ENCODE data around the gene ADGRA3.

The ADGRA3 gene

GRCh38 chr4:22553560-22553959 is 37.7 kb upstream of the ADGRA3 start:
- POLR2A ChIA-PET = no interaction called here
- no peaks in the 10 kb centered on the region for H3K9me3 ChIP-seq (ENCODE audit: control insufficient read depth, insufficient read depth, low read depth, low read length)
- no peaks in the 10 kb centered on the region for H3K36me3 ChIP-seq (ENCODE audit: control insufficient read depth in 2 of 2, insufficient read depth in 1 of 2, low read length in 2 of 2)
- no peak overlapping the region for H3K27ac ChIP-seq (ENCODE audit: extremely low read depth, low read depth, low read length)
- CTCF ChIA-PET = no interaction called here
- no peaks in the 10 kb centered on the region for H3K4me1 ChIP-seq (ENCODE audit: control insufficient read depth, insufficient read depth, low read length)
- no peak for TF ChIP-seq ZNF776 (tag by site-specific recombination; IDR thresholded peaks at IDR 0.05; ENCODE audit: borderline replicate concordance)
- no peak for TF ChIP-seq ZNF148 (tag by site-specific recombination; IDR thresholded peaks at IDR 0.05; ENCODE audit: borderline replicate concordance)
- no peak for TF ChIP-seq PBX3 (CRISPR knock-in tag; IDR thresholded peaks at IDR 0.05)
- no peak for TF ChIP-seq ZNF211 (tag by site-specific recombination; IDR thresholded peaks at IDR 0.05; ENCODE audit: low read depth)
- no peak for TF ChIP-seq ZNF10 (tag by site-specific recombination; IDR thresholded peaks at IDR 0.05)
- TF ChIP-seq ZNF426 (tag by site-specific recombination; IDR thresholded peaks at IDR 0.05) = no peak
- no peak for TF ChIP-seq ZNF423 (tag by site-specific recombination; IDR thresholded peaks at IDR 0.05)
- no peak for TF ChIP-seq ZNF416 (tag by site-specific recombination; IDR thresholded peaks at IDR 0.05)
- no peak for TF ChIP-seq KLF16 (tag by site-specific recombination; IDR thresholded peaks at IDR 0.05)
- no peak for TF ChIP-seq KLF7 (tag by site-specific recombination; IDR thresholded peaks at IDR 0.05; ENCODE audit: borderline replicate concordance)
- no peak for TF ChIP-seq ZNF513 (tag by site-specific recombination; IDR thresholded peaks at IDR 0.05)
- TF ChIP-seq ZNF837 (tag by site-specific recombination; IDR thresholded peaks at IDR 0.05) = no peak
- TF ChIP-seq ZNF292 (tag by site-specific recombination; IDR thresholded peaks at IDR 0.05; ENCODE audit: borderline replicate concordance, low read depth) = no peak
- no peak overlapping the region for H3K4me3 ChIP-seq (ENCODE audit: low read depth, low read length)

- H3K27ac ChIP-seq (ENCODE audit: extremely low read depth, low read depth, low read length) = no peak overlapping the region
- no peaks in the 10 kb centered on the region for H3K9me3 ChIP-seq (ENCODE audit: control insufficient read depth, insufficient read depth, low read depth, low read length)
- CTCF ChIA-PET = no interaction called here
Measured at GRCh38 chr4:22552812-22553211, 36.9 kb upstream of the ADGRA3 start.

More at GRCh38 chr4:22552812-22553211, 36.9 kb upstream of the ADGRA3 start:
- Histone ChIP-seq H3K36me3 (ENCODE audit: control insufficient read depth in 2 of 2, insufficient read depth in 1 of 2, low read length in 2 of 2) (no peaks in the 10 kb centered on the region), H3K4me3 (ENCODE audit: low read depth, low read length) (no peak overlapping the region), H3K4me1 (ENCODE audit: control insufficient read depth, insufficient read depth, low read length) (no peaks in the 10 kb centered on the region)
- POLR2A ChIA-PET = no interaction called here
- no peak for TF ChIP-seq ZNF660 (tag by site-specific recombination; IDR thresholded peaks at IDR 0.05)
- TF ChIP-seq ZBTB20 (tag by site-specific recombination; IDR thresholded peaks at IDR 0.05) = no peak
- no peak for TF ChIP-seq ZNF214 (tag by site-specific recombination; IDR thresholded peaks at IDR 0.05; ENCODE audit: borderline replicate concordance)
- TF ChIP-seq ZNF133 (tag by site-specific recombination; IDR thresholded peaks at IDR 0.05) = no peak
- no peak for TF ChIP-seq REST (tag by site-specific recombination; IDR thresholded peaks at IDR 0.05)
- TF ChIP-seq ZNF747 (tag by site-specific recombination; IDR thresholded peaks at IDR 0.05) = no peak
- TF ChIP-seq ZNF23 (tag by site-specific recombination; IDR thresholded peaks at IDR 0.05; ENCODE audit: borderline replicate concordance) = no peak

Data from HEK293 (cell line).